GM19035 (cell line): ENCODE measurements around the gene PIK3CD.
"Not testable (repeated sequence)": the region's sequence is repeated elsewhere in the genome, so short reads cannot be mapped to it uniquely, and the experiment has no call there.

ENCODE experiments used
- ATAC-seq: cut with Tn5 transposase; IDR thresholded peaks from one replicate; pipeline ENCODE4 v1.9.1; 2021; ENCODE audit not compliant: unreplicated experiment

Gene PIK3CD

DNA sequence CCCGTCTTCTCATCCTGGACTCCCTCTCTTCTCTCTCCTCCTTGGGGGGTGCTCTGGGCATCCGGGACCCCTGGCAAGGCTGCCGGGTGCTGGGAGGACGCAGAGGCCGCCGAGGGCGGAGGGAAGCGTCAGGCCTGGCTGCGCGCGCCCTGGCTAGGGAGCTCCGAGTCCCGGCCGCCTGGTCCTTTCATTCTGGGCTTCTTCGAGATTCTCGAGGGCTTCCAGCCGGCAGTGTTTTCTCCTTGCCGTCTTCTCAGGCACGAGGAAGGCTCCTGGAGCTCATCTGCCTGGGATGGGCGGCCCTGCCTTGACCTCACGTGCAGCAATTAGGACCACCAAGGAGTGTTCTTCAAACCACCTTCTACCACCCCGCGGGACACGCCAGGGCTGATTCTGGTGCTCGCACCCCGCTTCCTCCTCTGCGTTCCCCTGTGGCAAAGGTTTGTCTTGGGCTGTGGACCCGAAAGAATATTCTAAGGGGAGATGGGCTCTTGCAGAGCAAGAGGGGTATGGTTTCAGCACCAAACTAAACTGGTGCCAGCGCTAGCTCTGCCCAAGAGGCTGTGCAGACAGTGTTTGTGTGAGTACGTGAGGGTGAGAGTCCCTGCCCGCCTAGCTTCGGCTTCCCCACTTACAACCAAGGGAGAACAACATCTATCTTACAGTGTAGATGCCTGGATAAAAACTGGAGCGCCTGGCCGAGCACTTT is 36.5 kb downstream of the PIK3CD start:
- ATAC-seq, result no peak

DNA sequence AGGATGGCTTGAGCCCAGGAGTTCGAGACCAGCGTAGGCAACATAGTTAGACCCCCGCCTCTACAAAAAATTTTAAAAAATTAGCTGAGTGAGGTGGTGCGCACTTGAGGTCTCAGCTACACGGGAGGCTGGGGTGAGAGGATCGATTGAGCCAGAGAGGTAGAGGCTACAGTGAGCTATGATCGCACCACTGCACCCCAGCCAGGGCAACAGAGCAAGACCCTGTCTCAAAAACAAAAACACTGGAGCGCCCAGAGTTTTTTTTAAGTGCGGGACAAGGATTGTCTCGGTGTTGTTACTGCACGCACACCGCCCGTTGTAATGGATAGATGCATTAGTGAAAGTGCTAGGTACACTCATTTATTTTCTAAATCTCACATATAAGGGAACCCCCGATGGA is 37.1 kb downstream of the PIK3CD start:
- ATAC-seq, result no peak

GRCh38 chr1:9689011-9689706 is 37.6 kb downstream of the PIK3CD start:
- ATAC-seq, result peak; percentile 59

GRCh38 chr1:9689971-9690381 is 38.4 kb downstream of the PIK3CD start:
- no peak for ATAC-seq

GRCh38 chr1:9690440-9691107 is 39.0 kb downstream of the PIK3CD start:
- no peak for ATAC-seq

GRCh38 chr1:9691108-9691445 is 39.5 kb downstream of the PIK3CD start:
- ATAC-seq, result no peak

GRCh38 chr1:9691691-9692090 is 40.2 kb downstream of the PIK3CD start:
- ATAC-seq, result no peak

DNA sequence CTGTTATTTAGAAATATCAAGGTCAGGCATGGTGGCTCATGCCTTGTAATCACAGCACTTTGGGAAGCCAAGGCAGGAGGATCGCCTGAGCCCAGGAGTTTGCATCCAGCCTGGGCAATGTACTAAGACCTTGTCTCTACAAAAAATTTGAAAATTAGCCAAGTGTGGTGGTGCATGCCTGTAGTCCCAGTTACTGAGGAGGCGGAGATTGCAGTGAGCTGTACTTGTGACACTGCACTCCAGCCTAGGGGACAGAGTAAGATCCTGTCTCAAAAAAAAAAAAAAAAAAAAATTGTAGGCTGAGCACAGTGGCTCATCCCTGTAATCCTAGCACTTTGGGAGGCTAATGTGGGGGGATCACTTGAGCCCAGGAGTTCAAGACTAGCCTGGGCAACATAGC is 45.3 kb downstream of the PIK3CD start:
- ATAC-seq, result no peak

DNA sequence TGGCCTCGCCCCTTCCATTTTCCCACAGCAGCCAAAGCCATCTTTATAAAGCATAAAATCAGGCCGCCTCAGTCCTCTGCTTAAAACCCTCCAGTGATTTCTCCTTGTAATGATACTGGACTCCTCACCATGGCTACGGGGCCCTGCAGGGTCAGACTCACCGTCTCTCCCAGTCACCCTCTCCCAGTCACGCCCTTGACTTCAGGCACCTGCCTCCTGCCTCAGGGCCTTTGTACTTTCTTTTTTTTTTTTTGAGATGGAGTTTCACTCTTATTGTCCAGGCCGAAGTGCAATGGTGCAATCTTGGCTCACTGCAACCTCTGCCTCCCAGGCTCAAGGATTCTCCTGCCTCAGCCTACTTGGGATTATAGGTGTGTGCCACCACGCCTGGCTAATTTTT is 47.8 kb downstream of the PIK3CD start:
- ATAC-seq, result no peak

- ATAC-seq, result no peak
These were observed 48.8 kb downstream of the PIK3CD start for GRCh38 chr1:9700340-9700739.

DNA sequence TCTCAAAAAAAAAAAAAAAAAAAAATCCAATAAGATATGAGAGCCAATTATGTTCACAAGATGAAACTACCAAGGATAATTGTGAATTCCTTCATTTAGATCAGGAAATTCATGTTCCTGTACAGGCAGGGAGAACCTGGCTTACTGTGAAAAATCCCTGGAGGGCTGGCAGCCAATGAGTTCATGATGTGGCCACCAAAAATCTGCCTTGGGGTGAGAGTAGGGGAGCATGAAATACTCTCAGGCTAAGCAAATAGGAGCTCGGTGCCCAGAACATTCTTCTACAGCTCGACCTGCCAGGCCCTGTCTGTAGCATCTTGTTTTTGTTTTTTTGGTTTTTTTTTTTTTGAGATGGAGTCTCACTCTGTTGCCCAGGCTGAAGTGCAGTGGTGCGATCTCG is 50.1 kb downstream of the PIK3CD start:
- ATAC-seq, result no peak

DNA sequence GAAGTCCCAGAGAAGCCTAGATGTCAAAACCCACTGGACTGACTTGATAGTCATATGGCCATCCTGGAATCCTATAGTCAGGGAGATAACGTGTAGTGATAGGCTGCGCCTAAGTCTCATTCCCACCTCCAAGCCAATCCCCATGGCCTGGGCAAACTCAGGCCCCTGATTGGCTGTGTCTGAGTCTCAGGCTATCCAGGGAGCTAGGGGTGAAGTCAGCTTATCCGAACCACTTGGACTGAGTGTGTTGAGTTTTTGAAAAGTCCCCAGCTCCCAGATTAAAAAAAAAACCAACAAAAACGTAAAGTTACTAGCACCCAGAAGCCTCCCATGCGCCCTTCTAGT is 51.6 kb downstream of the PIK3CD start:
- ATAC-seq, result no peak

DNA sequence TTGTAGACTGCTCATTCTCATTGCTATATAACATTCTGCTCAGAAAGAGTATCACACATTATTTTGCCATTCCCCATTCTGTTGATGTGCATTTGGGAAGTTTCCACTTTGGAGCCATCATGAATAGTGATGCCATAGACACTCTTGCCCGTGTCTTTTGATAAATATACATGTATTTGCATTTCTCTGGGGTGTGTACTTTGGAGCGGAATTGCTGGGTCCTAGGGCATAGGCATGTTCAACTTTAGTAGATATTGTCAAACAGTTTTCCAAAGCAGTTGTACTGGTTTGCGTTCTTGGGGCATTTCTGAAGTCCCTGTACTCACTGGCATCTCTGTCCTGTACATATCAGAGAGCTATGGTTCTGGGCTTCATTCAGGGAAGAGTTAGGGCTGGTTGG is 52.1 kb downstream of the PIK3CD start:
- no peak for ATAC-seq

DNA sequence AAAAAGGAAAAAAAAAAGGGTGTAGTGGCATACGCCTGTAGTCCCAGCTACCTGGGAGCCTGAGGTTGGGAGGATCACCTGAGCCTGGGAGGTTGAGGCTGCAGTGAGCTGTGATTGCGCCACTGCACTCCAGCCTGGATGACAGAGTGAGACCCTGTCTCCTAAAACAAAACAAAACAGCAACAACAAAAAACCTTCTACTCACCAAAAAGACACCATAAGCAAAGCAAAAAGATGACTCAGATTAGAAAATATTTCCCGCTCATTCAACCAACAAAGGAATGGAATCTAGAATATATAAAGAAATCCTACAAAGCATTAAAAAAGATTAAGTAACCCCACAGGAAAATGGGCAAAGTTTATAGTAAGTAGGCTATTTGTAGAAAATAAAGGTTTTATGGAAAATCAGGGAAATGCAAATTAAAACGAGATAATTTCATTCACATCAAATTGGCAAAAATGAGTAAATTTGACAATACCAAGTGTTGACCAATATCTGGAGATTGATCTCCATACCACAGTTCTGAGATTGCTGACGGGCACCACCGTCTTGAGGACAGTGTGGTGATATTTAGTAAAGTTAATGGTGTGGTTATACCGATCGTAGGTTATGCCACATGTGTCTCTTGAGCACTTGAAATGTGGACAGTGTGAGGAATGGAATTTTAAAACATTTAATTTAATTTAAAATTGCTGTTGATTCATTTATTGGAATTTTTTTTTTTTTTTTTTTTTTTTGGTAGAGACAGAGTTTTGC is 54.0 kb downstream of the PIK3CD start:
- ATAC-seq, result no peak

GRCh38 chr1:9706178-9706577 is 54.6 kb downstream of the PIK3CD start:
- no peak for ATAC-seq

- no peak for ATAC-seq
These were observed 58.5 kb downstream of the PIK3CD start for GRCh38 chr1:9710037-9710436.

GRCh38 chr1:9711466-9712020 is 60.0 kb downstream of the PIK3CD start:
- no peak for ATAC-seq

GRCh38 chr1:9712767-9713166 is 61.2 kb downstream of the PIK3CD start:
- ATAC-seq, result not testable (repeated sequence)

GRCh38 chr1:9714257-9714718 is 62.8 kb downstream of the PIK3CD start:
- no peak for ATAC-seq

GRCh38 chr1:9715536-9716226 is 64.2 kb downstream of the PIK3CD start:
- ATAC-seq, result no peak
